Measurements from ENCODE around the gene CCR4. TPM values are rescaled to one million over a fixed set of nuclear protein-coding genes. Genes with fewer than 3 reads are reported as not detected.

The CCR4 gene
- total RNA-seq, 4 donors from 2014 or later: 0.13 to 0.88 TPM; not detected in 2

GRCh38 chr3:33000691-33001385 lies 49.4 kb downstream of the CCR4 start:
- 96 to 98% methylated on average over 3 of the region's 3 CpGs for WGBS, 2 donors
- no peak for TF ChIP-seq POLR2A (IDR thresholded peaks at IDR 0.05)
- TF ChIP-seq, protein P1, sequence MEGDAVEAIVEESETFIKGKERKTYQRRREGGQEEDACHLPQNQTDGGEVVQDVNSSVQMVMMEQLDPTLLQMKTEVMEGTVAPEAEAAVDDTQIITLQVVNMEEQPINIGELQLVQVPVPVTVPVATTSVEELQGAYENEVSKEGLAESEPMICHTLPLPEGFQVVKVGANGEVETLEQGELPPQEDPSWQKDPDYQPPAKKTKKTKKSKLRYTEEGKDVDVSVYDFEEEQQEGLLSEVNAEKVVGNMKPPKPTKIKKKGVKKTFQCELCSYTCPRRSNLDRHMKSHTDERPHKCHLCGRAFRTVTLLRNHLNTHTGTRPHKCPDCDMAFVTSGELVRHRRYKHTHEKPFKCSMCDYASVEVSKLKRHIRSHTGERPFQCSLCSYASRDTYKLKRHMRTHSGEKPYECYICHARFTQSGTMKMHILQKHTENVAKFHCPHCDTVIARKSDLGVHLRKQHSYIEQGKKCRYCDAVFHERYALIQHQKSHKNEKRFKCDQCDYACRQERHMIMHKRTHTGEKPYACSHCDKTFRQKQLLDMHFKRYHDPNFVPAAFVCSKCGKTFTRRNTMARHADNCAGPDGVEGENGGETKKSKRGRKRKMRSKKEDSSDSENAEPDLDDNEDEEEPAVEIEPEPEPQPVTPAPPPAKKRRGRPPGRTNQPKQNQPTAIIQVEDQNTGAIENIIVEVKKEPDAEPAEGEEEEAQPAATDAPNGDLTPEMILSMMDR (IDR thresholded peaks at IDR 0.05): no peak
- H3K9me3 ChIP-seq: no peaks in the 10 kb centered on the region
- peaks cover 0 to 2% of the 10 kb centered on the region in 2 donors for H3K4me1 ChIP-seq
- no peaks in the 10 kb centered on the region for H3K36me3 ChIP-seq
- H3K27me3 ChIP-seq: no peaks in the 10 kb centered on the region
- no peak overlapping the region for H3K27ac ChIP-seq
- no peak for DNase-seq
- intact Hi-C loops (cut with DNase I): no loop called here
- H3K4me3 ChIP-seq (replicated peaks in 1 of 3): no peak overlapping the region

- Histone ChIP-seq H3K36me3 (no peaks in the 10 kb centered on the region), H3K4me3 (replicated peaks in 1 of 3) (no peak overlapping the region), H3K9me3 (no peaks in the 10 kb centered on the region), H3K27me3 (no peaks in the 10 kb centered on the region), H3K4me1 (peaks cover 0 to 2% of the 10 kb centered on the region in 2 donors), H3K27ac (no peak overlapping the region)
- TF ChIP-seq, protein P1 (IDR thresholded peaks at IDR 0.05): no peak
- no peak for TF ChIP-seq POLR2A (IDR thresholded peaks at IDR 0.05)
- intact Hi-C loops (cut with DNase I): no loop called here
- 39 to 53% methylated on average over 2 of the region's 2 CpGs for WGBS, 2 donors
- DNase-seq: no peak
Observed at GRCh38 chr3:33001889-33002288, 50.4 kb downstream of the CCR4 start.

- no peak for DNase-seq
- Histone ChIP-seq H3K4me3 (replicated peaks in 1 of 3) (no peak overlapping the region), H3K27me3 (no peaks in the 10 kb centered on the region), H3K4me1 (peaks cover 0 to 2% of the 10 kb centered on the region in 2 donors), H3K36me3 (no peaks in the 10 kb centered on the region), H3K27ac (no peak overlapping the region), H3K9me3 (no peaks in the 10 kb centered on the region)
- TF ChIP-seq POLR2A (IDR thresholded peaks at IDR 0.05): no peak
- TF ChIP-seq, protein P1 (IDR thresholded peaks at IDR 0.05): no peak
- WGBS, 2 donors: 96 to 97% methylated on average over 4 of the region's 4 CpGs
- intact Hi-C loops (cut with DNase I): no loop called here
Observed at GRCh38 chr3:33003308-33003707, 51.9 kb downstream of the CCR4 start.

GRCh38 chr3:33004205-33004604 lies 52.8 kb downstream of the CCR4 start:
- DNase-seq: no peak
- no peaks in the 10 kb centered on the region for H3K9me3 ChIP-seq
- WGBS, 2 donors: 93 to 98% methylated on average over 4 of the region's 4 CpGs
- no peak overlapping the region for H3K4me3 ChIP-seq (replicated peaks in 1 of 3)
- intact Hi-C loops (cut with DNase I): no loop called here
- H3K36me3 ChIP-seq: no peaks in the 10 kb centered on the region
- no peak overlapping the region for H3K27ac ChIP-seq
- no peaks in the 10 kb centered on the region for H3K27me3 ChIP-seq
- TF ChIP-seq, protein P1 (IDR thresholded peaks at IDR 0.05): no peak
- no peak for TF ChIP-seq POLR2A (IDR thresholded peaks at IDR 0.05)
- peaks cover 0 to 2% of the 10 kb centered on the region in 2 donors for H3K4me1 ChIP-seq

- no peak for DNase-seq
- WGBS, 2 donors: 96% methylated on average over 2 of the region's 2 CpGs
- H3K27ac ChIP-seq: no peak overlapping the region
- TF ChIP-seq POLR2A (IDR thresholded peaks at IDR 0.05): no peak
- TF ChIP-seq, protein P1 (IDR thresholded peaks at IDR 0.05): no peak
- no peaks in the 10 kb centered on the region for H3K36me3 ChIP-seq
- no peaks in the 10 kb centered on the region for H3K27me3 ChIP-seq
- no peaks in the 10 kb centered on the region for H3K9me3 ChIP-seq
- no peak overlapping the region for H3K4me3 ChIP-seq (replicated peaks in 1 of 3)
- intact Hi-C loops (cut with DNase I): no loop called here
- peaks cover 0 to 2% of the 10 kb centered on the region in 2 donors for H3K4me1 ChIP-seq
Observed at GRCh38 chr3:33004961-33005360, 53.5 kb downstream of the CCR4 start.

All from thyroid gland (tissue), 4 donors.